UCSD-AML1 (cell line): Measurements from ENCODE around the gene ELMO1.

Source experiments
- DNase-seq: peaks from one replicate; lab custom pipeline; 2025; ENCODE audit not compliant: unreplicated experiment; lab: John Stamatoyannopoulos, UW

The ELMO1 gene

GRCh38 chr7:37035631-37036030 is 413.0 kb downstream of the ELMO1 start:
- DNase-seq, result no peak

GRCh38 chr7:37033141-37033540 is 415.5 kb downstream of the ELMO1 start:
- no peak for DNase-seq

- DNase-seq, result no peak
These were observed 416.4 kb downstream of the ELMO1 start for GRCh38 chr7:37032258-37032601.

GRCh38 chr7:37031571-37032257 is 416.9 kb downstream of the ELMO1 start:
- no peak for DNase-seq

- DNase-seq, result no peak
These were observed 419.7 kb downstream of the ELMO1 start for GRCh38 chr7:37028909-37029440.

GRCh38 chr7:37027557-37028341 is 420.9 kb downstream of the ELMO1 start:
- DNase-seq, result no peak

- no peak for DNase-seq
These were observed 421.6 kb downstream of the ELMO1 start for GRCh38 chr7:37027104-37027503.

GRCh38 chr7:37018954-37019353 is 429.7 kb downstream of the ELMO1 start:
- DNase-seq, result no peak

GRCh38 chr7:37016064-37016878 is 432.4 kb downstream of the ELMO1 start:
- DNase-seq, result no peak

GRCh38 chr7:37015353-37016034 is 433.2 kb downstream of the ELMO1 start:
- DNase-seq, result no peak

GRCh38 chr7:37013771-37014170 is 434.9 kb downstream of the ELMO1 start:
- no peak for DNase-seq

GRCh38 chr7:37011151-37011890 is 437.3 kb downstream of the ELMO1 start:
- no peak for DNase-seq

- DNase-seq, result no peak
These were observed 439.5 kb downstream of the ELMO1 start for GRCh38 chr7:37009125-37009675.

- no peak for DNase-seq
These were observed 441.0 kb downstream of the ELMO1 start for GRCh38 chr7:37007691-37008090.

- DNase-seq, result no peak
These were observed 441.4 kb downstream of the ELMO1 start for GRCh38 chr7:37007268-37007667.

GRCh38 chr7:37006764-37007163 is 441.9 kb downstream of the ELMO1 start:
- no peak for DNase-seq

GRCh38 chr7:37000511-37000910 is 448.2 kb downstream of the ELMO1 start:
- DNase-seq, result no peak

GRCh38 chr7:36999626-37000485 is 448.8 kb downstream of the ELMO1 start:
- no peak for DNase-seq

GRCh38 chr7:36995776-36996175 is 452.9 kb downstream of the ELMO1 start:
- no peak for DNase-seq
